K562 (cell line): ENCODE measurements around the gene MKNK1. TPM values are rescaled to one million over a fixed set of nuclear protein-coding genes. Genes with fewer than 3 reads are reported as not detected.

Source experiments
- ATF3 ChIP-seq, 2 experiments: fragments of 450-650 bp in 1 of 2; sonication (generic) in 1 of 2; formaldehyde crosslinking in 1 of 2; IDR thresholded peaks in 1 of 2; conservative IDR thresholded peaks in 1 of 2; 2 replicates each; pipeline versions ENCODE4 v1.6.1 to v1.8.1; 2016 to 2023; ENCODE audit warnings: mild to moderate bottlenecking in 2 of 2, moderate library complexity in 2 of 2, inconsistent platforms in 1 of 2, missing genetic modification reagents in 1 of 2
- MTA3 ChIP-seq: fragments of 450-650 bp; formaldehyde crosslinking; IDR thresholded peaks from 2 replicates; pipeline ENCODE4 v1.6.1; 2017; ENCODE audit warnings: mild to moderate bottlenecking, borderline replicate concordance
- SMC3 ChIP-seq: conservative IDR thresholded peaks from 2 replicates; pipeline ENCODE4 v1.6.1; 2011; ENCODE audit warnings: low read depth, low read length, improper control_type of control experiment; ENCODE audit not compliant: insufficient read depth
- STAT6 ChIP-seq: sonication (generic); formaldehyde crosslinking; IDR thresholded peaks from 2 replicates; pipeline ENCODE4 v1.8.1; 2023; ENCODE audit warnings: mild to moderate bottlenecking, missing genetic modification reagents
- ZKSCAN8 ChIP-seq: fragments of 200-800 bp; sonication (Bioruptor generic); IDR thresholded peaks from 2 replicates; pipeline ENCODE4 v1.6.1; 2016; ENCODE audit warnings: missing genetic modification characterization, missing compliant biosample characterization
- polyA plus RNA-seq, 8 experiments: library from polyadenylated mRNA; depleted of rRNA in 4 of 8; stranded (reverse) in 5 of 8; unstranded in 3 of 8; fragments of >200 nt; fragmentation: Nextera tagmentation in 2 of 8; fragmentation: Illumina TruSeq in 1 of 8; extraction: Ambion mirVana in 2 of 8; extraction: Trizol in 1 of 8; gene quantifications; 2 replicates each; pipeline versions ENCODE4 v1.2.1 to v1.2.3, GENCODE V29; 2011 to 2014; ENCODE audit warnings: inconsistent platforms in 1 of 8, missing spikeins in 1 of 8
- total RNA-seq, 7 experiments: library from RNA; depleted of rRNA in 6 of 7; stranded (reverse); fragments of >200 nt in 6 of 7; fragmentation: Illumina TruSeq in 2 of 7; extraction: Trizol in 2 of 7; gene quantifications; 2 replicates each; pipeline versions ENCODE4 v1.2.1 to v1.2.3, GENCODE V29; 2011 to 2021; ENCODE audit warnings: low replicate concordance in 1 of 7

The MKNK1 gene
- total and polyA plus RNA-seq, 9 of the 15 experiments (the other 6 are each of a cell fraction or from before 2014, with no cell fraction given), result 27.7 to 51.3 (median 43.7) TPM

GRCh38 chr1:46528297-46528955 lies 75.6 kb downstream of the MKNK1 start (continued):
- TF ChIP-seq ATF3 (IDR thresholded peaks at IDR 0.05), result no peak
- peak; percentile 43; the same call in 1 of the 2 replicates for TF ChIP-seq ATF3 (CRISPR knock-in tag; conservative IDR thresholded peaks at IDR 0.05)
- peak; percentile 3; the same call in 1 of the 2 replicates for TF ChIP-seq MTA3
- TF ChIP-seq ZKSCAN8 (CRISPR knock-in tag), result 0 out of 2 replicates have a peak, but pooled peaks have one; percentile 14
- 0 out of 2 replicates have a peak, but pooled peaks have one; percentile 51 for TF ChIP-seq STAT6 (CRISPR knock-in tag)
- TF ChIP-seq SMC3, result 0 out of 2 replicates have a peak, but pooled peaks have one; percentile 27
- TF ChIP-seq, all 486 proteins: peak for 13
